Activated CD8-positive, alpha-beta memory T cell treated with anti-CD3 and anti-CD28 coated beads, Interleukin-2, amount 50 U/mL, for 24 hours (primary cell): ENCODE measurements around the gene YPEL1.
"Not testable (repeated sequence)": the region's sequence is repeated elsewhere in the genome, so short reads cannot be mapped to it uniquely, and the experiment has no call there.

Experiments used
- DNase-seq: peaks from one replicate; pipeline ENCODE4 v3.0.0-alpha.2; 2020; ENCODE audit errors: extremely low read depth

YPEL1 gene

DNA sequence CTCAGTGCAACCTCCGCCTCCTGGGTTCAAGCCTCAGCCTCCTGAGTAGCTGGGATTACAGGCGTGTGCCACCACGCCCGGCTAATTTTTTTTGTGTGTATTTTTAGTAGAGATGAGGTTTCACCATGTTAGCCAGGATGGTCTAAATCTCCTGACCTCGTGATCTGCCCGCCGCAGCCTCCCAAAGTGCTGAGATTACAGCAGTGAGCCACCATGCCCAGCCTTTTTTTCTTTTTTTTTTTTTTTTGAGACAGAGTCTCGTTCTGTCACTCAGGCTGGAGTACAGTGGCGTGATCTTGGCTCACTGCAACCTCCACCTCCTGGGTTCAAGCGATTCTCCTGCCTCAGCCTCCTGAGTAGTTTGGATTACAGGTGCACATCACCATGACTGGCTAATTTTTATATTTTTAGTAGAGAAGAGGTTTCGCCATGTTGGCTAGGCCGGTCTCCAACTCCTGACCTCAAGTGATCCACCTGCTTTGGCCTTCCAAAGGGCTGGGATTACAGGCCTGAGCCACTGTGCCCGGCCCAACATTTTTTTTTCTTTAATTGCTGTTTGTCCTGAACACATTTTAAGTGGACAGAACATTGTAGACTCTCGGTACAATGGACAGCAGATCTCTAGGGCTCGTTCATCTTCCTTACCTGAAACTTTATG, 14.3 kb downstream of the YPEL1 start:
- not testable (repeated sequence) for DNase-seq

DNA sequence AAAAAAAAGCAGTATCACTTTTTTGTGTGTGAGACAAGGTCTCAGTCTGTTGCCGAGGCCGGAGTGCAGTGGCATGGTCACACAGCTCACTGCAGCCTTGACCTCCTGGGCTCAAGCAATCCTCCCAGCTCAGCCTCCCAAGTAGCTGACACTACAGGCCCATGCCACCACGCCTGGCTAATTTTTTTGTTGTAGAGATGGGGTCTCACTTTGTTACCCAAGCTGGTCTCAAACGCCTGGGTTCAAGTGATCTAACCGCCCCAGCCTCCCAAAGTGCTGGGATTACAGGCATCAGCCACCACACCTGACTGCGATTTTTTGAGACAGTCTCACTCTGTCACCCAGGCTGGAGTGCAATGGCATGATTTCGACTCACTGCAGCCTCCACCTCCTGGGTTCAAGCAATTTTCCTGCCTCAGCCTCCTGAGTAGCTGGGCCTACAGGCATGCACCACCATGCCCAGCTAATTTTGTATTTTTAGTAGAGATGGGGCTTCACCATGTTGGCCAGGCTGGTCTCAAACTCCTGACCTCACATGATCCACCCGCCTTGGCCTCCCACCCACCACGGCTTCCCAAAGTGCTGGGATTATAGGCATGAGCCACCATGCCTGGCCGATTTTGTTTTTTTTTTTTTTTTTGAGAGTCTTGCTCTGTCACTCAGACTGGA, 15.3 kb downstream of the YPEL1 start:
- DNase-seq: not testable (repeated sequence)

DNA sequence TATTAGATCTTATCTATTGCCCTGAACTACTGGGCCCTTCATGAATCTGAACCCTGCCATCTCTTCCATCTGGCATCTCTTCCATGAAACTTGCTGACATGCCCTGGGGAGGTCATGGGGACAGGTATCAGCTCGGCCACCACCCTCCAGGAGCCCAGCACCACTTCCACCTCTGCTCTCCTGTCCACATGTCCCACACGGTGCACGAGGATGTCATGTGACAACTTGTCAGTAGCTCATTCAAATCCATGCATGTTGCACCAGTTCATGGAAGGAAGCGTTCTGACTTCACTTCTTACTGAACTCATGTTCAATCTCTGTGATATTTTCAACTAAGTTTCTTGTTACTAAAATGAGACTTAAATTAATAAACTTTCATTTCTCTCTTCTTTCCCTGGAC, 16.6 kb downstream of the YPEL1 start:
- no peak for DNase-seq

DNA sequence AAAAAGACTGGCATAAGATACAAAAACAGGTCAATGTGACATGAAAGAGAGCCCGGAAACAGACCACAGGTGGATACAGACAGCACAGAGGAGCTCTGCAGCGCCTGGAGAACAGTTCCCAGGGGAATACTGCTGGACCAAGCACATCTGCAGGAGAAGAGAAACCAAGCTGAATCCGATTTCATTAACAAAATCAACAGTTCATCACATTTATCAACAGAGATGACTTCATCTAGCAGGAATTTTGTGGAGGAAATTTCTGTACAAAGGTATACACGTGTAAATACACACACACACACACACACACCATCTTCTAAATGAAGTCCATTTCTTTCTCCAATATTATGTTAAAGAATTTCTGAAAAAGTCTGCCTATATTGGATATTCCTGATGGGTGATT, 17.1 kb downstream of the YPEL1 start:
- DNase-seq: no peak

DNA sequence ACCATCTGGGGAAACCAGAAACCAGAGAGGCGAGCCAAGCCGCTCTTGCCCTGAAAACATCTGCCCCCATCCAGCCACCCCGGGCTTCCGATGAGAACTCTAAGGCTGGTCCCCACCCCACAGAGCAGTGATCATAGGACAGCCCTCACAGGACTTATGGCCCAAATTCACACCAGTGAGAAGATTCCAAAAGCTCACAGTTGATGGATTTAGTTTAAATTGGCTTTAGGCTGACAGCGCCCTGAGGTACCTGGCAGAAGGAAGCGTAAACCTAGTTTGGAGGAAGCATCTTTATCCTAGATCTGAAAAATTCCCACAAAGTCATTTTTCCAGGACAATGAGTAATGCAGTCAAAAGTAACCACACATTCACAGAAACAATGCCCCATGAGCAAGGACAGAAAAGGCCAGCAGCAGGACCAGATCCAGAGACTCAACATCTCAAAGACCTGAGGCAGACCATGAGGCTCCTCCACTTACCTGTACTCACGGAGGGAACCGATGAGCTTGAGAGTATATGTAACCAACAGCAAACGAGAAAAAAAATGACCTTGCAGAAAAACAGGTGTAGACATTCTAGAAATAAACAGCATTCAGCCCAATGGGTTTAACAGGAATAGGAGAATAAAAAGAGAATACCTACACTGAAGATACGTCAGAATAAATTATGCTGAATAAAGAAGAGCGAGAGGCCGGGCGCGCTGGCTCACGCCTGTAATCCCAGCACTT, 19.0 kb downstream of the YPEL1 start:
- not testable (repeated sequence) for DNase-seq

DNA sequence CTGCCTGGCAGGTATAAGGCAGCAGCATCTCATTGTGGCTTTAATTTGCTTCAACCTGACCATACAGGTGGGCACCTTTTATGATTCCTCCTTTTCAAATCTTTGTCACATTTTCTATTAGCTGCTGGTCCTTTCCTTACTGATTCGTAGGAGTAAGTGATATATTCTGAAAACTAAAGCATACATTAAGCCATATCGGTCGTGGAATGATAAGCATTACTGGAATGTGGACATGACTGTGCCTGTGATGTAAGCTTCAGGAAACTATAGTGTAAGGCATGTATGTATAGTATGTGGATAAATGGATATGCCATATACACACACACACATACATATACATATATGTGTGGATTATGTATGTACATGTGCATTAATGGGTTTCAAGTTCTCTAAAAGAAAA, 20.8 kb downstream of the YPEL1 start:
- no peak for DNase-seq

DNA sequence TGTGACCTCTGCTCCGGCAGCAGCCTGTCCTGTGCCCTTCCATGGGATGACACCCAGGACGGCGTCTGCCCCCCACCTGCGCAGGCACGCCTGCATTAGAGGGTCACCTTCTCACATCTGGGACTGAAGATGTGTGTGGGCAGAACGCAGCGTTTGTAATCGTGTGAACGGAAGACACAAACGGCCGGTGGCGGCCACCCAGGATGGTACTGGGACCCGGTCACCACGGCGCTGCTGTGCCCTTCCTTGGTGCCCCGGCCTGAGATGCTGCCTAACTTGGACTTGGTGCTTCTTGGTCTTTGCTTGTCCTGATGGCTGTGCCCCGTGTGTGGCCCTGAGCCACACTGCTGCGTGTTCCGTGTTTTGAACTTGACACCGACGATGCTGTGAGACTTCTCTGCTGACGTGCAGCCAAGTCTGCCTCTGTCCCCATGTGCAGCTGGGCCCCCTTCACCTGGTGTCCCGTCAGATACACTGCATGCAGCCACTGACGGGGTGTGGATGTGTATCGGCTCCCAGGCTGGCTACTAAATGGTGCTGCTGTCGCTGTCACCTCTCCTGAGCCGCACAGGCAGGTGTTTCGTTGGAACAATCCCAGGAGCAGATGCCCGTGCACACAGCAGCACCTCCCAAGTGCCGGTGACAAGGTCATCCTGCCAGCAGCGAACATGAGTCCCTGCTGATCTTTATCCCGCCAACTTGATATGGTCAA, 21.4 kb downstream of the YPEL1 start:
- DNase-seq: no peak

DNA sequence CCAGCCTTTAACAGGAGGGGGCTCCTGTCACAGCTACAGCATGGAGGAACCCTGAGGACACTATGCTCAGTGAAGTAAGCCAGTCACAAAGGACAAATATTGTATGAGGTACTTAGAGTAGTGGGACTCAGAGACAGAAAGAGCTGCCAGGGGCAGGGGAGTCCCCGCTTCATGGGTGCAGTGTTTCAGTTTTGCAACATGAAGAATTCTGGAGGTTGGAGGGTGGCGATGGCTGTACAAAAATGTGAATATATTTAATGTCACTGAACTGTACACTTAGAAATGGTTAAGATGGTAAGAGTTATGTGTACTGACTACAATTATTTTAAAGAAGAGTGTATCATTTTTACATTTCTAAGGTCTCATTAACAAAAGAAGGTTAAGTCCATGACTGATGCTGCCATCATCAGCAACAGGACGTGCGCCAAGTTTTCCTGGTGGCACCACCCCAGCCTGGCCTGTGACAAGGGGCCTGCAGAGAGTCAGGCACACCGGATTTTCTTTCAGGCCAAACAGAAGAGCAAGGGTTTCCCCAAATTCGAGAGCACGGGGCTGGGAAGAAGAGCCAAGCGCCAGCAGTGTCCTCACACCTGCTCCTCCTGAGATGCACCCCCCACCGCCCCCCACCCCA, 22.1 kb downstream of the YPEL1 start:
- DNase-seq: no peak

DNA sequence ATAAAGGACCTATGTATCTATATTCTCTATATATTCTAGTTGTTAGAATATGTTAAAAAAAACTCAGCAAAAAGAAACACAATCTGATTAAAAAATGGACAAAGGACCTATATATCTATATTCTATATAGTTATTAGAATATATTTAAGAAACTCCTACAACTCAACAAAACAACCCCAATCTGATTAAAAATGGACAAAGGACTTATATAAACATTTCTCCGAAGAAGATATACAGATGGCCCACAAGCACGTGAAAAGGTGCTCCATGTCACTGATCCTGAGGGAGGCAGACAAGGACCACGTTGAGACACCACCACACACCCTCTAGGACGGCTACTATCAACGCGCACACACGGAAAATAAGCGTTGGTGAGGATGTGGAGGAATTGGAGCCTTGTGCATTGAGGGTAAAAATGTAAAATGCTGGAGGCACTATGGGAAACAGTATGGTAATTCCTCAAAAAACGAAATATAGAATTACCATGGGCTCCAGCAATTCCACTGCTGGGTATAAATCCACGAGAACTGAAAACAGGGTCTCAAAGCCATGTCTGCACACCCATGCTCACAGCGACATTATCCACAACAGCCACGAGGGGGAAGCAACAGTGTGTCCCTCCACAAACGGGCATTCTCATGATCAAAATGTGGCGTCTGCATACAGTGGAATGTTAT, 22.7 kb downstream of the YPEL1 start:
- no peak for DNase-seq

DNA sequence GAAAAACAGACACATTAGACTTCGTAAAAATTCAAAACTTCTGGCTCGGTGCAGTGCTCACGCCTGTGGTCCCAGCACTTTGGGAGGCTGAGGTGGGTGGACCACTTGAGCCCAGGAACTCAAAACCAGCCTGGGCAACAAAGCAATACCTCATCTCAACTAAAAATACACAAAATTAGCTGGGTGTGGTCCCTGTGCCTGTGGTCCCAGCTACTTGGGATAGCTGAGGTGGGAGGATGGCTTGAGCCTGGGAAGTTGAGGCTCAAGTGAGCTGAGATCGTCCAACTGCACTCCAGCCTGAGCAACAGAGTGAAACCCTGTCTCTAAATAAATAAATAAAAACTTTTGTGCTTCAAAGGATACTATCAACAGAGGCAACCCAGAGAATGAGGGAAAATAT, 23.7 kb downstream of the YPEL1 start:
- no peak for DNase-seq

DNA sequence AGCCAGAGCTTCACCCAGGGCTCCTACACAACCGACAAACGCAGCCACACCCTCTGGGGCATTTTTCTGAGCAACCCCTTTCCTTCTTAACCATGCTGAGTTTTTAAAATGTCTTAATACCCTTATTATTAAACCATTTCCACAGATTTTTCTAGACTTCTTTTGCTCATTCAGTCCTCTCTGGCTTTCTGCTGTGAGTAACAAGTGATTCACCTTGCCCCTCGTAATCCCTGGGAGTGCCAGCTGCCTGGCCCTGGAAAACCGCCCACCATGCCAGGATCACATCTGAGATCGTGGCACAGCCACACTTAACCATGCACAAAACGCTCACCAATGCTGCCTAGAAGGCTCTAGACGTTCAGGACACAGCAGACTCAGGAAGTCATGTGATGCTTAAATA, 25.4 kb downstream of the YPEL1 start:
- DNase-seq: no peak

DNA sequence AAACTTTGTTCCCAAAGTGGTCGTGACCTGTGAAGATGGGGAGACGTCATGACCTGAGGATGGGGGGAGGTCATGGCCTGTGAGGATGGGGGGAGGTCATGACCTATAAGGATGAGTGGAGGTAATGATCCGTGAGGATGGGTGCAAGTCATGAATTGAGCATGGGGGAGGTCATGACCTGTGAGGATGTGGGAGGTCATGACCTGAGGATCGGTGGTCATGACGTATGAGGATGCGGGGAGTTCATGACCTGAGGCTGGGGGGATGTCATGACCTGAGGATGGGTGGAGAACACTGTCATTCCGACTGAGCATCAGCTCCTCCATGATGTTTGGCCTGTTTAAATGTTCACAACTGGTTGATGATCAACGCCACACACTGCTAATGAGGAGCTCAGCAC, 25.9 kb downstream of the YPEL1 start:
- no peak for DNase-seq

DNA sequence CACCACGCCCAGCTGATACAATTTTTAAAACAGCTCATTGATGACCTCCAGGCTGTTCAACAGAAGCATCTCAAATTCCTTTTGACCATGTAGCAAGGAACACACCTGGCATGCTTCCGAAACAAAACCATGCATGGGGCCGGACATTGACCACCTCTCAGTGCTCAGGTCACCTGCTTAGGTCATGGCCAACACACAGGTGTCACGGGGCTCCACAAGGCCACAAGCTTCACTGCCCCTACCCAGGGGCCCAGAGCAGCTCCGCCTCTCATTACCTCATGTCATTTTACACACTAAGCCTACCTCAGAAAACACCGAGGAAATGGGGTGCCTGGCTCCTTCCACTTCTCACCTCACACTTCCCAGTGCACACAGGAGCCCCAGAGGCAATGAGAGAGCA, 26.6 kb downstream of the YPEL1 start:
- no peak for DNase-seq

DNA sequence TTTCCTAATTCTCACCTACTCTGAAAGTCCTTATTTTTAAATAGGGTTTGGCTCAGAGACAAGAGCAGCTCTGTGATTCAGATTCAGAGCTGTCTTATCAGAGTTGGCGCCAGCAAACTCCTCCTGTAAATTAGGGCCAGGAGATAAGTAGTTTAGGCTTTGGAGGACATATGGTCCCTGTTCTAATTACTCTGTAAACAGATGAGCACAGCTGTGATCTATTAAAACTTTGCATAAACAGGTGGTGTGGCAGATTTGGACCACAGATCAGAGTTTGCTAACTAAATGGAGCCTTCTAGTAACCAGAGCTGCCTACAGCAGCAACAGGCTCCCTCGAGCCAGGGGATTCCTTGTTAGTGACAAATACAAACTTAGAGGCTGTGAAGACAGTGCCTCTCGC, 27.9 kb downstream of the YPEL1 start:
- no peak for DNase-seq

DNA sequence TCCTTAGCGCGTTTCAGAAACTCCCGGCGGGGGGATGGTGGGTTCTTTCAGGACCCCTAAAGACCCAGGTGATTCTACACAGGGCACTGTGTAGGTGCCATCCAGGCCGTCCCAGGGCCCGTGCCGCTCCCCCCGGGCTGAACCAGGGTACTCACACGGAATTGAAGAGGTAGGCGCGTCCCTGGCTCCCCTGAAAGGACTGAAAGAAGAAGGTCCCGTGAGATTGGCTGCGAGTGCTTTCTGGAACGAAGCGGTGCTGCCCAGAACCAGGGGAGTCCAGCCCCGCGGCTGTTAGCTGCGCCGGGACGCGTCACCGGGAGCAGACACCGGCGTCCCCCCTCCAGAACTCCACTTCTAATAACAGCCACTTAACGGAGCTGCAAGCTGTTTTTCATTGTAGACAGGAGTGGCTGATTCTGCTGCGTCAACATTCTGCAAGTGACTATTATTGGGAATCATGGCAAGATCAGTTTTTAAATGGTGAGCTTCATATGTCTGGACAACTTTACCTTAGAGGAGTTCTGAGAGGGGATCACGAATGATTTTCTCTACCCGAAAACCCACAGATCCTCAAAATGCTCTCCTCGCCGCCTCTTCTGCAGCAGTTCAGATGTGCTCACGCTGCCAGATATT, 31.8 kb downstream of the YPEL1 start:
- DNase-seq: no peak

DNA sequence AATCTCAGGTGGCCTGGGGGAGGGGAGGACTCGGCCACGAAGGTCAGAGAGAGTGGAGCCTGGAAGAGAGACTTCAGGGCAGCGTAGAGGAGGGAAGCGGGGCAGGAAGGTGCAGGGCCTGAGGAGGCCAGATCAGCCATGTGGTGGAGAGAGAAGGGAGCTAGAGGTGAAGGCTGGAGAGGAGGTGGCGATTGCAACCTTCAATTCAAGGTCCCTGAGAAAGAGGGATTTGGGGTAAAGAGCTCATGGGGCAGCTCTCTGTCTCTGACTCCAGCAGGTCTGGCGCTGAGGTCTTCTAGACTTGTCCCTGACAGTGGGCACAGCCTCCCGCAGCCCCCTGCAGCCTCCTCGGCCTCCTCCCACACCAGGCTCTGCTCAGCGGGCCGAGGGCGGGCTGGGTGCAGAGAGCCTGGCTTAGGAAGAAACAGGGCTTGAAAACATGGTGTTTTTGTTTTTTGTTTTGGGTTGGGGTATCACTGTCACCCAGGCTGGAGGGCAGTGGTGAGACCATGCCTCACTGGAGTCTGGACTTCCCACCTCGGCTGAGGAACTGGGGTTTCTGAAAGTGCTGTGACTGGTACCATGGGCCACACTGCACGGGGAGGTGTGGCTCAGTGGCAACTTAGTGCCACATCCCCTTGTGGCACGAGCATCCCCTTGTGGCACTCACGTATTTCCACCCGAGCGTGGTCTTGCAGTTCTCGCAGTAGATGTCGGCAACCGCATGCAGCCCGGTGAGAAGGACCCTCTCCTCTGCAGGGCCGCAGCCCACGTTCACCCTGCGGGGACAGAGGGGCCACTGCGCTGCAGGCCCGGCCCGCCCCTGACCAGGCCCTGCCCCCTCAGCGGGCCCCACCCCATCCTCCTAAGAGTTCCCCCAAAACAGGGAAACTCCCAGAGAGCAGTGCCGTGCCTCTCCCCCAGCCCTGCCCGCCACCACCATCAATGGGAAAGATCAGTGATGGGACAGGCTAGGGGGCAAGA, 32.6 kb downstream of the YPEL1 start:
- DNase-seq: no peak

DNA sequence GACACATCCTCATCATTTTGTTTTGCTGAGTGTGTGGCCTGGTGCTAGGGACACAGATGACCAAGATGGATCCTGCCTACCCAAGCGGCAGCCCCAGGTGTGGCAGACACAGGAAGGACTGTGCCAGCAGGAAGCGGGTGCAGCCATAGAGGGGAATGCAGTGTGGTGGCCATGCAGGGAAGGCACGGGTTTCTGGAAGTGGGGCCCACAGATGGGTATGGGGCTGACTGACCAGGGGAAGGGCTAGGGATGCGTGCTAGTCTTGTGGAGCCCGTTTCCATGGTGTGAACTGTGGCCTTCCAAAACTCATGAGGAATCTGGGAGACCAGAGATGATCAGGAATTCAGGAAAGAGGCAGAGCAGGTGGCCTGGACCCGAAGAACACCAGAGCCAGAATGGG, 33.5 kb downstream of the YPEL1 start:
- no peak for DNase-seq

DNA sequence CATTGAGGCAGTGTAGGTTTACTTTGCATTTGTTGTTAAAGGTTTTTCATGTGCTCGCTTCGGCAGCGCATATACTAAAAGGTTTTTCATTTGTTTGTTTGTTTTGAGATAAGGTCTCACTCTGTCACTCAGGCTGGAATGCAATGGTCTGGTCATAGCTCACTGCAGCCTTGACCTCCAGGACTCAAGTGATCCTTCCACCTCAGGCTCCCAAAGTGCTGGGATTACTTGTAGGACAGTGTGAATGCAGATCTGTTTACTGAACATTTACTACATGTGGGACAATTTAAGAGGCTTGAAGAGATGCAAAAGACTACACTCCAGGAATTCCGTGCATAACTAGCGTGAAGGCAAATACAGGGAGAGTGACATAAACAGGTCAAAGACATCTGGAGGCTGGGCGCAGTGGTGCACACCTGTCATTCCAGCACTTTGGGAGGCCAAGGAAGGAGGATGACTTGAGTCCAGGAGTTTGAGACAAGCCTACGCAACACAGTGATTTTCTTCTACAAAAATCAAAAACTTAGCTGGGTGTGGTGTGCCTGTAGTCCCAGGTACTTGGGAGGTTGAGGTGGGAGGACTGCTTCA, 34.1 kb downstream of the YPEL1 start:
- no peak for DNase-seq

DNA sequence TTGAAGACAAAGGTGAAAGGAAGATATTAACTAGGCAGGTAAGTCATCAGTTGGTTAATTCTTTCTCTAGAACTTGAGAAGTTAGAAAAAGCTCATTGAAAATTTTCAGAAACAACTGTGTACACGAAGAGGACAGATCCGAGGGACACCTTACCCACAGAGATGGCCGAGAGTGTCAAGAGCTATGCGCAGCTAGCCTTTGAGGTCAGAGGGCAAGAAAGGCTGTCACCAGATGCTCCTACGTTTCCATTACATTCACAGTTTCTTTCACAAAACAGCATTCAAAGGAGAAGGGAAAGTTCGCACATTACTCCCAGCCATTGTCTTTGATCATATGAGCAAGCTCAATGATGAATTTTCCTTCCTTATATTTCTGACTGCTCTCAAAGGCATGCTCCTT, 34.8 kb downstream of the YPEL1 start:
- no peak for DNase-seq
